SKM-1 (cell line): ENCODE measurements around the gene PECR.
"Not testable (repeated sequence)": the region's sequence is repeated elsewhere in the genome, so short reads cannot be mapped to it uniquely, and the experiment has no call there.

Experiments
- DNase-seq: peaks from one replicate; lab custom pipeline; 2025; ENCODE audit not compliant: unreplicated experiment; lab: John Stamatoyannopoulos, UW

PECR gene

GRCh38 chr2:216031960-216032689 is 49.5 kb downstream of the PECR start:
- DNase-seq: no peak

- no peak for DNase-seq
Measured at GRCh38 chr2:216030216-216030615, 51.4 kb downstream of the PECR start.

DNA sequence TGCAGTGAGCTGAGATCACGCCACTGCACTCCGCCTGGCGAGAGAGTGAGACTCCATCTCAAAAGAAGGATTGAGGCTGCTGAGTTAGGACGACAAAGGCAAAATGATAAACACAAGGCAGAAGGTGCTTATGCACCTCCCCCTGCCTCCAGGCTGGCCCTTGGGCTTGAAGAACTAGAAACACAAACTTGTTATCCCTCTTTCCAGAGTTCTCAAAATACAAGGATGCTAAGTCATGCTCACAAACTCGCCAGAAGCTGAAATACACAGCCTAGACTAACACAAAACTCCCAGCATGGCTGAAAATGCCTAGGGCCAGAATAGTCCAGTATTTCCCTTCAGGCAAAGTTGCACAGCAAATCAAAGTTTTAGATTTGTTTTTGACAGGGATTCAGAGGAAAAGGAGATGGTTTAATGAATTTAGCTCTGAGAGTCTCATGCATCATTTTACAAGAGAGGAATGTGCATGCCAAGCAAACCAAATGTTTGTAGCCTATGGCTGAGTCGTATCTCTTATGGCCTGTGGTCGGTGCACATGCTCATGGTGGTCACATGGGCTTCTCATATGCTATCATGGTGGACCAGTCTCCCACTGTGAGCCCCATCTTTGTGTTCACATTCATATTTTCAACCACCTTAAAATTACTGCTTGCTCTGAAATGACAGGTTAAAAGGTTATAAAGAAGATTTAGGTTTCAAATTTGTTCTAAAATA is 52.0 kb downstream of the PECR start:
- DNase-seq: no peak

- no peak for DNase-seq
Measured at GRCh38 chr2:216024779-216025336, 56.8 kb downstream of the PECR start.

GRCh38 chr2:216023055-216023648 is 58.5 kb downstream of the PECR start:
- DNase-seq: peak; percentile 56

GRCh38 chr2:216021768-216022565 is 59.6 kb downstream of the PECR start:
- DNase-seq: no peak

DNA sequence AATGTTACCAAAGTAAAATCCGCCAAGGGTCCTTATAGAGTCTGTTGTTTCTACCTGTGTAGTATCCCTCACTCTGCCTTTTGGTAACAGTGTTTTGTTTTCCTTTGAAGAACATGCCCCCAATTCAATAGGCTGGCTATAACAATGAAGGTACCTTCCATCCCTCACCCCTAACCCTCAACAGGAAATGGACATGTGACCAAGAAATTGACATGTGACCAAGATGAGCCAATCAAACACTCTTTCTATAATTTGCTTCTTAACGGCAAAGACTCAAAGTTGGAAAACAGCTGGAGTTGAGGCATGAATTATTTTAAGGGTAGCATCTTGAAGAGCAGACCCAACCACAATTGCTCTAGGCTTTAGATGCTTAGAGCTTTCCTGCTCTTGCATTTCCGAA is 62.9 kb downstream of the PECR start:
- DNase-seq: no peak

- no peak for DNase-seq
Measured at GRCh38 chr2:216017365-216017764, 64.2 kb downstream of the PECR start.

GRCh38 chr2:216016581-216016980 is 65.0 kb downstream of the PECR start:
- DNase-seq: no peak

DNA sequence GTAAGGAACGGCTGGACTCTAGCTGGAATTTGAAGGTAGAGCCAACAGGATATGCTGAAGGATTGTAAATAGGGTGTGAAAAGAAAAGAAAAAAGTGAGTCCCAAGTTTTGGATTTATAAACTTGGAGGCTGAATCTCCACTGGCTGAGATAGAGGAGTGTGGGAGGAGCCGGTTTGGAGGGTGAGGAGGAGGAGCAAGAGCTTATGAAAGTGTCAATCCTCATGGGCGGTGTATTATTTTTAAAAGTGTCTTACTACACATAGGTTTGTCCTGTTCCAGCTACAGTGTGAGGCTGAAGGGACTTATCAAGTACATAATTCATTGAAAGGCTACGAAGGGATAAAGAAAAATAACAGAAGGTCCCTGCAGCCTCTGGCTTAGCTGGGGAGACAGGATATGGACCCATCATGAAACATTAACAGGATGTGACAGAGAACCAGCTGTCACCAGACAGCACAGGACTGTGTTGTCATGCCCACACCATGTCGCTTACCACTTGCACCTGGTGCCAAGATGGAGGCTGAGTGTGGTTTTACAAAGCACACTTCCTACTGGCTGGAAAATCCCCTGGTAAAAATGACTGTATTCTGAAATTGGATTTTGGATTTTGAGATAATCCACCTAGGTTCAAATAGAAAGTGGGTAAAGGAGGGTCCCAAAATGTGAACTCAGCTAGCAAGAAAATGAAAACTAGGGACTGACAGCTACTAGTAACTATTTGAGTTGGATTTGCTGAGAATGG is 65.7 kb downstream of the PECR start:
- no peak for DNase-seq

GRCh38 chr2:216014986-216015385 is 66.6 kb downstream of the PECR start:
- DNase-seq: no peak

GRCh38 chr2:216014006-216014405 is 67.6 kb downstream of the PECR start:
- no peak for DNase-seq

GRCh38 chr2:216013080-216013909 is 68.3 kb downstream of the PECR start, which contains the start of gene MREG:
Gene MREG, minus strand, starts transcription at chr2:216013551. Its CDS starts 224 bp downstream, at chr2:216013327.
- DNase-seq: peak; percentile 81

GRCh38 chr2:216012830-216013079 is 68.9 kb downstream of the PECR start:
- no peak for DNase-seq

- no peak for DNase-seq
Measured at GRCh38 chr2:216012133-216012829, 69.3 kb downstream of the PECR start.

- DNase-seq: not testable (repeated sequence)
Measured at GRCh38 chr2:216009215-216009614, 72.4 kb downstream of the PECR start.

- no peak for DNase-seq
Measured at GRCh38 chr2:216008387-216008786, 73.2 kb downstream of the PECR start.

DNA sequence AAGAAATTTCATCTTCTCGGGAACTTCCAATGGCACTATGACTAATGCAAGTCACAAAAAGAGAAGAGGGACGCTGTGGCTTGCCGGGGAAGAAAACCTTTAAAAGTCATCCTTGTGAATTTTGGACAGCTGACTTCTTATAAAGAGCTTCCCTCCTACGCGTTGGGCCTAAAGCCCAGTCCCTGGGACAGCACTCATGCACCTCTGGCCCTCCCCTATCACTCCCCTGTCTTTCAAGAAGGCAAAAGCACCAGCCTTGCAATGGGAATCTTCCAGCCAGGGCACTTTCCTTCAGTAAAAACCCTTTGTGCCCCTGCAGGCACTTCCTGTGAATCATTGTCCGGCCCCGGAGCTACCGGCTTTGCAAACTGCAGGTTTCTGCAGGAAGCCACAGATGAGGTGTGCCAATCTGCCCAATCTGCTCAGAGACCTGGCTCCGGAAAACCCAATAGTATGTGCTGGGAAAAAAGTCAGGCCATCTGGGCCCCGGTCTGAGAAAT is 75.4 kb downstream of the PECR start:
- no peak for DNase-seq
